Measurements from ENCODE around the gene TMEM37. TPM values are rescaled to one million over a fixed set of nuclear protein-coding genes. Genes with fewer than 3 reads are reported as not detected.

TMEM37 gene
- total RNA-seq, 2 experiments from 2014 or later, result not detected

GRCh38 chr2:119393971-119394748, 37.5 kb upstream of the TMEM37 start:
- intact Hi-C loops (cut with DNase I, micrococcal nuclease), result no loop called here
- no peak overlapping the region for H3K4me3 Mint-ChIP-seq
- H3K27ac Mint-ChIP-seq, result no peak overlapping the region
- no peaks in the 10 kb centered on the region for H3K4me1 Mint-ChIP-seq (ENCODE audit: low read depth)
- no peak for DNase-seq
- H3K27ac ChIP-seq (ENCODE audit: low read depth in 1 of 2, low read length in 2 of 2), result no peak overlapping the region
- peaks cover 0 to 3% of the 10 kb centered on the region in 2 experiments for H3K27me3 ChIP-seq (ENCODE audit: control insufficient read depth in 1 of 2, insufficient read depth in 2 of 2, low read length in 2 of 2)
- H3K27me3 Mint-ChIP-seq, result no peaks in the 10 kb centered on the region
- TF ChIP-seq CTCF (IDR thresholded peaks at IDR 0.05), result no peak
- ChIA-PET POLR2A (no interaction called here), CTCF (no interaction called here)
- H3K36me3 Mint-ChIP-seq (ENCODE audit: low read depth), result no peaks in the 10 kb centered on the region
- no peak overlapping the region for H3K4me3 ChIP-seq (ENCODE audit: low read length)
- no peaks in the 10 kb centered on the region for H3K4me1 ChIP-seq (ENCODE audit: insufficient read depth, low read length)
- H3K9me3 Mint-ChIP-seq, result no peaks in the 10 kb centered on the region
- no peaks in the 10 kb centered on the region for H3K36me3 ChIP-seq (ENCODE audit: insufficient read depth, low read length)
- H3K9me3 ChIP-seq (ENCODE audit: control insufficient read depth in 1 of 2, insufficient read depth in 1 of 2, low read length in 2 of 2), result no peaks in the 10 kb centered on the region
- ATAC-seq (ENCODE audit: poor library complexity), result no peak

- no peaks in the 10 kb centered on the region for H3K36me3 Mint-ChIP-seq (ENCODE audit: low read depth)
- peaks cover 0 to 4% of the 10 kb centered on the region in 2 experiments for H3K27me3 ChIP-seq (ENCODE audit: control insufficient read depth in 1 of 2, insufficient read depth in 2 of 2, low read length in 2 of 2)
Measured at GRCh38 chr2:119397196-119397595, 34.5 kb upstream of the TMEM37 start.

GRCh38 chr2:119402106-119402505, 29.5 kb upstream of the TMEM37 start:
- H3K36me3 Mint-ChIP-seq (ENCODE audit: low read depth), result no peaks in the 10 kb centered on the region
- TF ChIP-seq CTCF (IDR thresholded peaks at IDR 0.05), result no peak
- no peaks in the 10 kb centered on the region for H3K9me3 Mint-ChIP-seq
- peaks cover 0 to 4% of the 10 kb centered on the region in 2 experiments for H3K27me3 ChIP-seq (ENCODE audit: control insufficient read depth in 1 of 2, insufficient read depth in 2 of 2, low read length in 2 of 2)
- no peaks in the 10 kb centered on the region for H3K4me1 Mint-ChIP-seq (ENCODE audit: low read depth)
- no peaks in the 10 kb centered on the region for H3K4me1 ChIP-seq (ENCODE audit: insufficient read depth, low read length)
- no peak overlapping the region for H3K27ac ChIP-seq (ENCODE audit: low read depth in 1 of 2, low read length in 2 of 2)
- H3K27ac Mint-ChIP-seq, result no peak overlapping the region
- no peak overlapping the region for H3K4me3 Mint-ChIP-seq
- POLR2A ChIA-PET, result no interaction called here
- no peak overlapping the region for H3K4me3 ChIP-seq (ENCODE audit: low read length)
- no peak for ATAC-seq (ENCODE audit: poor library complexity)
- CTCF ChIA-PET, result no interaction called here
- intact Hi-C loops (cut with DNase I, micrococcal nuclease), result no loop called here
- H3K9me3 ChIP-seq (ENCODE audit: control insufficient read depth in 1 of 2, insufficient read depth in 1 of 2, low read length in 2 of 2), result peaks cover 0 to 6% of the 10 kb centered on the region in 2 experiments
- DNase-seq, result no peak
- no peaks in the 10 kb centered on the region for H3K36me3 ChIP-seq (ENCODE audit: insufficient read depth, low read length)
- peaks cover 8% of the 10 kb centered on the region for H3K27me3 Mint-ChIP-seq

More at GRCh38 chr2:119397196-119397595, 34.5 kb upstream of the TMEM37 start:
- peaks cover 8% of the 10 kb centered on the region for H3K27me3 Mint-ChIP-seq
- no peaks in the 10 kb centered on the region for H3K4me1 Mint-ChIP-seq (ENCODE audit: low read depth)
- CTCF ChIA-PET, result no interaction called here
- DNase-seq (no peak), ATAC-seq (ENCODE audit: poor library complexity) (no peak)
- POLR2A ChIA-PET, result no interaction called here
- Histone ChIP-seq H3K27ac (ENCODE audit: low read depth in 1 of 2, low read length in 2 of 2) (no peak overlapping the region), H3K4me3 (ENCODE audit: low read length) (no peak overlapping the region), H3K9me3 (ENCODE audit: control insufficient read depth in 1 of 2, insufficient read depth in 1 of 2, low read length in 2 of 2) (no peaks in the 10 kb centered on the region), H3K4me1 (ENCODE audit: insufficient read depth, low read length) (no peaks in the 10 kb centered on the region), H3K36me3 (ENCODE audit: insufficient read depth, low read length) (no peaks in the 10 kb centered on the region)
- no peak overlapping the region for H3K27ac Mint-ChIP-seq
- intact Hi-C loops (cut with DNase I, micrococcal nuclease), result no loop called here
- TF ChIP-seq CTCF (IDR thresholded peaks at IDR 0.05), result no peak
- no peaks in the 10 kb centered on the region for H3K9me3 Mint-ChIP-seq
- no peak overlapping the region for H3K4me3 Mint-ChIP-seq
